Islet of Langerhans (tissue), 1 donor: Measurements from ENCODE around the gene CCDC171.
"Not testable (repeated sequence)": the region's sequence is repeated elsewhere in the genome, so short reads cannot be mapped to it uniquely, and the experiment has no call there.

Experiments
- FAIRE-seq: peaks from one replicate; lab custom pipeline; 2011; peaks lifted over from hg19 to GRCh38; lab: Jason Lieb, UNC

Gene CCDC171

DNA sequence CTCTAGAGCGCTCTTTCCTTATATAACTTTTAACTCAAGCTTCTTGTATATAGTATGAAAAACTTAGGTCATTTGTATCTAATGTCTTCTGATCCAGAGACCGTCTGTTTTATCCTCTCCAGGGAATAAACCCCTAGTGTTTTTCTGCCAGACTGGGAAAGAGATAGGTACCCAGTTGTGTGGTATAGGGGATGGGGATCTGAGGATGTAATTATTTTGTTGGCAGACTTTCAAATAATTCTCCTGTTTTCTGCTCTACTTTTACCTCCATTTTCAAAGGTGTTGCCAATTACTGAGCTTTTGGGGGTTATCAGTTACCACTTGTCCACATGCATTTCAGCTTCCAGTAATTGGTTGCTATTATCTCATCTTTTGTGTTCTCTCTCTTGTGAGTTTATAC lies 17.9 kb downstream of the CCDC171 start:
- no peak for FAIRE-seq

DNA sequence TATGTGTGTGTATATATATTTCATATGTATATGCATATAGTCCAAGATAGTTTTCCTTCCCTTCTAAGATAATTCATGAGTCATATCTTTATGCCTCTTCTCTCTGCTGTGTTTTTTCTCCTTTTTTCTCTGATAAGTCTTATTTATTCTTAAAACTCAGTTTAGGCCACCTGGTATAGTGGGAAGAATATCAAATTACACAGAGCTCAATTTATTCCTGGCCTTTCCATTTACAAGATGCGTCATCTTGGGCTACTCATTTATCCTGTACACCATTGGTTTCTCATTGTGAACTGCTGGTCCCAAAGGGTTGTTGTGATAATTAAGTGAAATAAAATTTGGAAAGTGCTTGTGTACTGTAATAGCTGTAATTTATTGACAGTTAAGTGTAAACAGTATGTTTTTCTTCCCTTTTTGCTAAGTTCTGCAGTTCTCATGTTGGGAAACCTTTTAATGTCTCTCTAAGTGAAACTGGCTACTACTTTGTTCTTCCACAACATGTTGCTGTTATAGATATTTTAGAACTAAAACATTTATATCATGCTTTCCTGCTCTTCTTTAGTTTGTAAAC lies 19.4 kb downstream of the CCDC171 start:
- FAIRE-seq, result no peak

DNA sequence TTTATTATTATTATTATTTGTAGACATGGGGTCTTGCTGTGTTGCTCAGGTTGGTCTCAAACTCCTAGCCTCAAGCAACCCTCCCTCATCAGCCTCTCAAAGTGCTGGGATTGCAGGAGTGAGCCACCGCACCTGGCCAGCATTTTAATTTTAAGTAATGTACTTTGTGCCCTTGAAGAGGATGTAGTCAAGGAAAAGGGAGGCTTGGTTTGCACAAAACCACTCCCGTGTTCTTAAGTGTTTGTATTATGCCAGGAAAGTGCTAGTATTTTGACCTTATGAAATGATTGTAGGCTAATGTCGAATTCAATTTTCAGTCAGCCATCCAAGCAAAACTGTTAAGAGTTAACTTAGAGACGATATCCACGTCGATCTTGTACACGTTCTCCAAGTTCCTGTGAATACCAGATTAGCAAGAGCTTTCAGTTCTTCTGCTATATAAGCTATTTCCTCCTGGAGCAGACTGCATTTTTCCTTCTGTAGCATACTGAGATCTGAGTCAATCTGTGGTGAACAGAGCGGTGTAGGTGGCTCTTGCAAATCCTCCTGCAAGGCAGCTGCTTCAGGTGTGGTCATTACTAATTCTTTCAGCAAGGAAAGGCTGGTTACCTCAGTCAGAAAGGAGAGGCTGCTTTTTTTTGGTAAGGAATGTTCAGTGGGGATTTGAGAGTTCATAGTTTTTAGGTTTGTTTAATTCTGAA lies 23.7 kb downstream of the CCDC171 start:
- FAIRE-seq, result no peak

DNA sequence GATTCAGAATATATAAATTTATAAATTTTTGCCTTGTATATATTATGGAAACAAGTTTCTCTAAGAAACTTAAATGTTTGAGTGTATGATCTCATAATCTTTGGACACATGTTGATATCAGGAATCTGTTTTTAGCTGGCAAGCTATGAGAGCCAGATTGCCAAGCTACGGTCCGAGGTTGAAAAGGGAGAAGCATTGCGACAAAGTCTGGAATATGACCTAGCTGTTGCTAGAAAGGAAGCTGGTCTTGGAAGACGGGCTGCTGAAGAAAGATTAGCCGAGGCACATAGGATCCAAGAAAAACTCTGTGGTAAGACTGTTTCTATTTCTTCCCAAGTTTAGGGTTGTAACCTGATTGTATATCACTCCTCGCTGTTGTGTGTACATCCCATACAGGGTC lies 25.9 kb downstream of the CCDC171 start:
- no peak for FAIRE-seq

DNA sequence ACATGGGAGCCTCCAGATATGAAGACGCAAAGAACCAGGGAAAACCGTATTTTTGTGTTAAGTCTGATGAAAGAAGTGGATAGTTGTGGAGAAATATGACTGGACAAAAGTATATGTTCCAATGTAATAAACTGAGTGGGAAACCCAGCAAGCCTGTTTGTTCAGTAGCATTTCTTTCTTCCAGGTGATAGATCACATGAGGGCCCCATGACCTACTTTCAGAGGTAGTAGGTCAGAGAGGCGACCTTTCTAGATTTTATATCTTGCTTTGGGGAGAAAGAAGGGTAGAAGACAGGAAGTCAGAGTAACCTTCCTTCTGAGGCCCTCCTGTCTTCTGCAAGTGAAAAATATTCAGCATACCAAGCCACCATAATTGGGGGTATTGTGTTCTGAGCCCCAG lies 31.5 kb downstream of the CCDC171 start:
- FAIRE-seq, result no peak

DNA sequence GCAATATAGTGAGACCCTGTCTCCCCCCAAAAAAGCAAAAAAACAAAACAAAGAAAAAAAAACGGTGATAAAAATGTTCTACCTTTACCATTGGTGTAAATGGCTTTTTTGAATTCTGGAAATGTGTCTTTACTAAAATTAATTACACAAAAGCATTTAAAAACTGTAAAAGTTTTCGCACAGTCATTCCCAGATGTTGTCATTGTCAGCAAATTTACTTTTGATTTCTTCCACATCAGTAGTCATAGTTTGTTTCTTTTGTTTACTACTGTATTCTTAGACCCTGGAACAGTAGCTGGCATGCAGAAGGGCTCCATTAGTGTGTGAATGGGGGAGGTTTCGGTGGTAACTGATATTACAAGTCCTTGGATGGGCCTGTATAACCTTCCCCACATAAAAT lies 39.5 kb downstream of the CCDC171 start:
- no peak for FAIRE-seq

DNA sequence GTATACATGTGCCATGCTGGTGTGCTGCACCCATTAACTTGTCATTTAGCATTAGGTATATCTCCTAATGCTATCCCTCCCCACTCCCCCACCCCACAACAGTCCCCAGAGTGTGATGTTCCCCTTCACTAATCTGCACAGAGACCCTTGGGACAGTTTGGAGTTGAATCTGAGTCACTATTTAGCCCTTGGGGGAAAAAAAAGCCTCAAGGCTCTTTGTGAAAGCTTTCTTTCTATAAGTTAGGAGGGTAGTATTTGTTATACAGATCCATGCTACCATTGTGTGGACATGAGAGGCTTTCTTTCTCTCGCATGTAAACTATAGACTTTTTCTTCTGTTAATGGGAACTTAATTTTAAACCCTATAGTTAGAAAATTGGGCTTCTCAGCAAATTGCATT lies 40.1 kb downstream of the CCDC171 start:
- FAIRE-seq, result not testable (repeated sequence)

DNA sequence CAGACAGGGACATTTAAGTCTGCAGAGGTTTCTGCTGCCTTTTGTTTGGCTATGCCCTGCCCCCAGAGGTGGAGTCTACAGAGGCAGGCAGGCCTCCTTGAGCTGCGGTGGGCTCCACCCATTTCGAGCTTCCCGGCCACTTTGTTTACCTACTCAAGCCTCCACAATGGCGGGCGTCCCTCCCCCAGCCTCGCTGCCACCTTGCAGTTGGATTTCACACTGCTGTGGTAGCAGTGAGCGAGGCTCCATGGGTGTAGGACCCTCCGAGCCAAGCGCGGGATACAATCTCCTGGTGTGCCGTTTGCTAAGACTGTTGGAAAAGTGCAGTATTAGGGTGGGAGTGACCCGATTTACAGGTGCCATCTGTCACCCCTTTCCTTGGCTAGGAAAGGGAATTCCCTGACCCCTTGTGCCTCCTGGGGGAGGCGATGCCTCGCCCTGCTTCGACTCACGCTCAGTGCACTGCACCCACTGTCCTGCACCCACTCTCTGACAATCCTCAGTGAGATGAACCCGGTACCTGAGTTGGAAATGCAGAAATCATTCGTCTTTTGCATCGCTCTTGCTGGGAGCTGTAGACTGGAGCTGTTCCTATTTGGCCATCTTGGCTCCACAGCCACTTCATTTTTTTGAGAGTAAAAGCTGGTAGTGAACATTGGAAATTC lies 48.0 kb downstream of the CCDC171 start:
- FAIRE-seq, result not testable (repeated sequence)

DNA sequence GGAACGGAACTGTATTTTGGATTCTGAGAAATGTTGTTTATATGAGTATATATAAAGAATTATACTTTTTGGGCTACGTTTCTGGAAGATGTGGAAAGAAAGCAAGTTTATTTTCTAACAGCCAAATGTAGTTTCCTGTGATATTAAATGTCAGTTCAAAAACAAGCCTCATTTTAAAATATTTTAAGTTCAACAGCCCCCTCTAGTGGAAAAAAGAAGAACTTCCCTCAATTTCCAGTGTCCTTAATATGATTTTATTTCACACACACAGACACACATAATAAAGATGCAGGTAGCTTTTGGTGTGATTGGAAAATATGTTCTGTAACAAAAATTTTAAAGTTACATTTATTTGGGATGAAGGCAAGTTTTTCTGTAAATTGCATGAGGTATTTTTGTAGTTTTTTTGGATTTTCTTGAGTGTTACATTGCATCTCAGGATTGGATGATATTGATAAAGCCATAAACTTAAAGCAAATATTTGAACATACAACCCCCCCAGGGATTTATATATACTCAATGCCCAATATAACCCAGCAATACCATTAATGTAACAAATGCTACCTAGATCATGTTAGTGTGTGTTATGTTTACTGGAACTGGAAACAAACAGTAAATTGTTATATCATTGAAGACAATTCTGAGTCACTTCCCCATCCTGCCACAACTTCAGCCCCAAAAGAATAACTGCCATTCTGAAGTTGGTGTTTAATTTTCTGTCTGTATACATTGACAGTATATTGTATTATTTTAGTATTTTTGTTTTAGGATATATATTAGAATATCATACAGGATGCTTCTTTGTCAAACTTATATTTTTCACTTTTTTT lies 54.0 kb downstream of the CCDC171 start:
- FAIRE-seq, result peak; percentile 96

DNA sequence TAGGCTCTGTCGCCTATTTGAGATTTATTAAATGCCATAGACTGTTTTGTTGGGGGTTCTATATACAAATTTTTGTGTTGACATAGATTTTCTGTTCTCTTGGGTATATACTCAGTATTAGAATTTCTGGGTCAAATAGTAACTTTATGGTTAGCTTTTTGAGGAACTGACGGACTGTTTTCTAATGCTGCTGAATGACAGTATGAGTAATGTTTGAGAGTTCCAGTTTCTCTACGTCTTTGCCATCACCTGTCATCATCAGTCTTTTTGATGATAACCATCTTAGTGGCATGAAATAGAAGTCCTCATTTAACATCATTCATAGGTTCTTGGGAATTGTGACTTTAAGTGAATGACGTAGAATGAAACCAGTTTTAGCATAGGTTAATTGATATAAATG lies 60.1 kb downstream of the CCDC171 start:
- no peak for FAIRE-seq

DNA sequence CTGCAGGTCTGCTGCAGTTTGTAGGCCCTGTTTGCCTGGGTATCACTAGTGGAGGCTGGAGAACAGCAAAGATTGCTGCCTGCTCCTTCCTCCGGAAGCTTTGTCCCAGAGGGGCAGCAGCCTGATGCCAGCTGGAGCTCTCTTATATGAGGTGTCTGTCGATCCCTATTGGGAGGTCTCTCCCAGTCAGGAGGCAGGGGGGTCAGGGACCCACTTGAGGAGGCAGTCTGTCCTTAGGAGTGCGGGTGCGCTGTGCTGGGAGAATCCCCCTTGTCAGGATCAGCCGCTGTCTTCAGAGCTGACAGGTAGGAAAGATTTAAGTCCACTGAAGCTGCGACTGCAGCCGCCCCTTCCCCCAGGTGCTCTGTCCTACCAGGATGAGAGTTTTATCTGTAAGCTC lies 64.9 kb downstream of the CCDC171 start:
- FAIRE-seq, result no peak

DNA sequence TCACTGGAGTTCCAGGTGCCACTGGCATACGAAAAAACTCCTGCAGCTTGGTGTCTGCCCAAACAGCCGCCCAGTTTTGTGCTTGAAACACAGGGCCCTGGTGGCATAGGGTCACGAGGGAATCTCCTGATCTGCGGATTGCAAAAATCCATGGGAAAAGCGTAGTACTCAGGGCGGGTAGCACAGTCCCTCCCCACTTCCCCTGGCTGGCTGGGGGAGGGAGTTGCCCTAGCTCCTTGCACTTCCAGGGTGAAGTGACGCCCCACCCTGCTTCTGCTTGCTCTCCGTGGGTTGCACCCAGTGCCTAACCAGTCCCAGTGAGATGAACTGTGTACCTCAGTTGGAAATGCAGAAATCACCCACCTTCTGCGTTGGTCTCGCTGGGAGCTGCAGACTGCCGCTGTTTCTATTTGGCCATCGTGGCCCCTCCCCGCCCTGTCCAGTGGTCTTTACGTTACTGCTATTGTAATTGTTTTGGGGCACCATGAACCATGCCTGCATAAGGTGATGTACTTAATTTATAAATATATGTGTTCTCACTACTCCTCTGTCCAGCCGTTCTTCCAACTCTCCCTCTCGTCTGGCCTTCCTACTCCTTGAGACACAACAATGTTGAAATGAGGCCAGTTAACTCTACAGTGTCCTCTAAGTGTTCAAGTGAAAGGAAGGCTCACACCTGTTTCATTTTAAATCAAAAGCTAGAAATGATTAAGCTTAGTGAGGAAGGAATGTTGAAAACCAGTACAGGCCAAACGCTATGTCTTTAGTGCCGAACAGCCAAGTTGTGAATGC lies 65.9 kb downstream of the CCDC171 start:
- no peak for FAIRE-seq

DNA sequence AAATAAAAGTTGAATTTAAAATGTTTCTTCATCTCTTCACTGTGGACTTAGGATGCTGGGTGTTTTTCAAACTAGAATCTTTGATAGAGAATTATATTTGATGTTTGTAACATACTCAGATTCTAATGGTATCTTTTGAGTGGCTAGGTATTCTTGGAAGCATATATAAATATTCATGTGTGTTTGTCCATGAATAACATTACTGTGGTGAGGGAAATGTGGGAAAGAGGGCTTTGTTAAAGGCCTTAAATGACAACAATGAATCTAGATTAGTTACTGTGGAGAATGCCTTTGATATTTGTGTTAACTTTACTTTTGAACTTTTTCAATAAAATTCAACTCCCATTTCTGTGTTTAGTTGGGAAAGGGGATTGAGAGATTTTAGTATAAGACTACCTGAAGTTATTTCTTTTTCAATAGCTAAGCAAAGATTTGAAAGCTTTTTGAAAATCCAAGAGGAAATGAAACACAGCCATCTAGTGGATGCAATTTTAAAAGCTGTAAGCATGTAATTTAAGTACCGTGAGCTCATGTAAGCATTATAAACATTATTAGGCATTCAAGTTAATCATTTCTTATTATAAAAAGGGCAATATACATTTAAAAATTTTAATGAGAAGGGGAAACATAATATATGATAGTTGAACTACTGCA lies 69.6 kb downstream of the CCDC171 start:
- FAIRE-seq, result peak; percentile 64

DNA sequence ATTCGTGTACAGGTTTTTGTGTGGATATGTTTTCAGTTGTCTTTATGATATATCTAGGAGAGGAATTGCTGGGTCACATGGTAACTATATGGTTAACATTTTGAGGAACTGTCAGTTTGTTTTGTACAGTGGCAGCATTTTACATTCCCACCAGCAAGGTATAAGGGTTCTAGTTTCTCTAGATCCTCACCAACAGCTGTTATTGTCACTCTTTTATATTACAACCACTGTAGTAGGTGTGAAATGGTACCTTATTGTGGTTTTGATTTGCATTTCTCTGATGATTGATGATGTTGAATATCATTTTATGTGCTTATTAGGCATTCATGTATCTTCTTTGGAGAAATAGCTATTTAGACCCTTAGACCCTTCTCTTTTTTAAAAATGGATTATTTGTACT lies 82.9 kb downstream of the CCDC171 start:
- no peak for FAIRE-seq

DNA sequence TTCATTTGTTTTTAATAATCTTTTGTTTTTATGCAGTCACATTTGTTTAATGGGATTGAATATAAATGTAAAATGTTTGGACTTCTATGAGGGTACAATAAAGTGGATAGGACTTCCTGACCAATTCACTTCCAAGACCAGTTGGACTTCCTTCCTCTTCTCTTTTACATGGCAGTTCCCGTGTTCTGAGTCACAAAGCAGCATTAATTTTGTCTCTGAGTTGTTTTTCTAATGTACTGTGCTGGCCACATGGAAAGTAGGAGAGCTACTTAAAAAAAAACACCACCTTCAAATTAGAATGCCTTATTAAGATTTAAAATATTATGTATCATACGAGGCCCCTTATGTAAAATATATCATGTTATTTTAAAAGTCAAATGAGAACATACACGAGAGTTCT lies 87.3 kb downstream of the CCDC171 start:
- FAIRE-seq, result peak; percentile 41

DNA sequence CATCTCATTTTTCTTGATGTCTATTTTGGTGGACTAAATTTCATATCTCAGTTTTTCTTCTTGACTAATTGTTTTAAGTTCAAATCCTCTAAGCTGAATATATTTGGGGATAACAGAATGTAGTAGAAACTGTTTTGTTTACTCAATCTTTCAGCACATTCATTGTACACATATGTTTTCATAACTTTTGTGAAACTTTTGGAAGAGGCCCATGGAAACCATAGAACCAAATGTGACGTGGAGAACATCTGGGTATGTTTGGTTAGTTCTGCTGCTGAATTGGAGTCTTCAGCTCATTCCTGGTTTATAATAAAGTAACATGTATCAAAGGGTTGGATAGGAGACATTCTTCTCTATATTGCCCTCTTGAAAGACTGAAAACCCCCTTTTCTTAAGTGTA lies 88.4 kb downstream of the CCDC171 start:
- FAIRE-seq, result peak; percentile 87

DNA sequence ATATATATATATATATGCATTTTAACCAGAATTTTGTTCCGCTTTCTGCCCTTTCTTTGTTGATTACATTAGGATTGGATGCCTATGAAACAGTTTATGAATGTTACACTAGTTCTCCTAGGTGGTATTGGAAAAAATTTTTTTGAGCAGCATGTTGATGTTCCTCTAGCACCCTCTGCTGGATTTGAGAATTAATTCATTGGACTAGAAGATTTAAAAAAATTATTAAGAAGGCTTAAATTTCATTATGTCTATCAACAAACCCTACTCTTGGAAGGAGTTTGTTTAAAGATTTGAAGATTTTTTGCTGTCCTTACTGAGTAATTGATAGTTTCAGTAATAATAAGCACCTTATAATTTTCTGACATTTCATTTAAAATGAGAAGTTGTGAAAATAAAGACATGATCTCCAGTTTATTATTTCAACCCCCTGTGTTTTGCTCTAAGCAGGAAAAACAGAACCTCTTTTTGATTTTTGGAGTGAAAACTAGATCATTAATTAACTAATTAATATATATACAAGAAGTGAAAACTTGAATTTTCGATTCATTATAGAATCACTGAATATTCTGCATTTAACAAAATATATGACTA lies 89.6 kb downstream of the CCDC171 start:
- FAIRE-seq, result peak; percentile 98

DNA sequence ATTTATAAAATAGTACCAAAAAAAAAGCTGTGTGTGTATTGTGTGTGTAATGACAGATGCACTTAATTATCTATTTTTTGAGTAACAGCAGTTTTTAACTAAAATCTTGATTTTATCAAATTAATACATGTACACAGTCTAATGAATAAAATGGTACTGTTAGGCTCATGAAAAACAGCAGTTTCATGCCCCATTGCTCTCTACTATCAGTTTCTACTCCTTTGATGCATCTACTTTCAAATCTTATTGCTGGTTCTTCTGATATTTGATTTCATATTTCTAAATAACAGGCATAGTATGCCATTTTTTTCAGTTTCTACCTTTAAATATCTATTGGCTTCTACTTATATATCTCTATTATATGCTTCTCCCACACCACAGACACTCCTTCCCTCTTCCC lies 117.4 kb downstream of the CCDC171 start:
- no peak for FAIRE-seq

DNA sequence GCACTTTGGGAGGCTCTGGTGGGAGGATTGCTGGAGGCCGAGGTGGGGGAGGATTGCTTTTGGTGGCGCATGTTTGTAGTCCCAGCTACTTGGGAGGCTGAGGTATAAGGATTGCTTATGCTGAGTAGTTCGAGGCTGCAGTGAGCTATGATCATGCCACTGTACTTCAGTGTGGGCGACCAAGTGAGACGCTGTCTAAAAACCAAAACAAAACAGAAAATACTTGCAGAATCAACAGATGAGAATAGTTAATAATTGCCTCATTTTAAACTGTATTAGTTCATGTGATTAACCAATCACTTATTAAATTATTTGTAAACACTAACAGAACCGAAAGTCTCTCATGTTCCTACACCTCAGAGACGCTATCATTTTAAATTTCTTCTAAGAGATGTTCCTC lies 118.1 kb downstream of the CCDC171 start:
- no peak for FAIRE-seq

DNA sequence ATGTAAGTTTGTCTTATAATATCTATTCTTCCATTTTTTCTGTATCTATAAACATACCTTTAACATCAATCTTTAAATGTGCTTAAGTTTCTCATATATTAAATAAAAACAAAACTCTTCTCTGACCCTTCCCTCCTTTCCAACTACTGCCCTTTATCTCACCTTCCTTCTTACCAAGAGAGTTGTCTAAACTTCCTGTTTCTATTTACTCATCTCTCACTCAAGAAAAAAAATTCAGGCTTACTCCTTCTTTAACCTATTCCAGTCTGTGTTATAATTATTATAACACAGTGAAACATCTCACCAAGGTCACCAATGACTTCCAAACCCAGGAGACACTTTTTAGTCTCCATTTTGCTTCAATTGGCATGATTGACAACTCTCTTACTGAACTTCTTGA lies 140.9 kb downstream of the CCDC171 start:
- FAIRE-seq, result no peak

DNA sequence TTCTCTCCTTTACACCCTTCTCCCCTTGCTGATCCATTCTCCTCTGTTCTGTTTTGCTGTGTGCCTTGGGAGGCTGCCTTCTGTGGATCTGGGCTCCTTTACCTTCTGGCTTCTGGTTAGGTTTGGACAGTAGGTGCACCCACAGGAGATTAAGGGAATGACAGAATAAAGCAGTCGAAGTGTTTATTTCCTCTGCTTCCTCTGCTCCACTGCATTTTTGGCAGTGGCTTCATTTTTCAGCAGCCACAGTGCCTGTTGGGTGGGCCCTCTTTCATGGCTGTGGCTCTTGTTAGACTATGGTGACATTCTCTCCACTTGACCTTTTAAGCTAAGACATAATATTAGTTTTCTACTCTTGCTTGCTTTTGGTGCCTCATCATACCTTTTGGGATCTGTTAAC lies 144.1 kb downstream of the CCDC171 start:
- no peak for FAIRE-seq
